WTC11 (cell line): Measurements from ENCODE around the gene KRT8. TPM values are rescaled to one million over a fixed set of nuclear protein-coding genes. Genes with fewer than 3 reads are reported as not detected.

ENCODE experiments used
- ATAC-seq: fragments of 200-7000 bp; cut with Tn5 transposase; 2 replicates; pipeline ENCODE4 v1.10.0; 2021; ENCODE audit warnings: mild to moderate bottlenecking, moderate library complexity
- CTCF ChIA-PET: fragments of 300-600 bp; sonication (Branson Sonifier 250); formaldehyde crosslinking; loops from one replicate; lab custom pipeline; 2021; ENCODE audit warnings: antibody characterized with exemption; lab: Charles Lee
- POLR2A ChIA-PET: fragments of 350-600 bp; sonication (Branson Sonifier 250); formaldehyde crosslinking; loops from one replicate; lab custom pipeline; 2021; ENCODE audit warnings: antibody characterized with exemption; lab: Charles Lee
- DNase-seq: peaks from one replicate; pipeline ENCODE4 v3.0.0; 2021; ENCODE audit warnings: low spot score
- H3K27ac Mint-ChIP-seq: 2 replicates; pipeline ENCODE4 v1.8.0; 2021; ENCODE audit warnings: mixed read lengths
- H3K27me3 Mint-ChIP-seq: 2 replicates; pipeline ENCODE4 v1.8.0; 2021; ENCODE audit warnings: low read depth, mild to moderate bottlenecking, moderate library complexity, mixed read lengths
- H3K36me3 Mint-ChIP-seq: 2 replicates; pipeline ENCODE4 v1.8.0; 2021; ENCODE audit warnings: mixed read lengths
- H3K4me1 Mint-ChIP-seq: 2 replicates; pipeline ENCODE4 v1.8.0; 2022; ENCODE audit warnings: mixed read lengths
- H3K4me3 Mint-ChIP-seq: 2 replicates; pipeline ENCODE4 v1.8.0; 2021; ENCODE audit warnings: mild to moderate bottlenecking, moderate library complexity, mixed read lengths
- H3K9me3 Mint-ChIP-seq: 2 replicates; pipeline ENCODE4 v1.8.0; 2021; ENCODE audit warnings: mixed read lengths
- AFF4 ChIP-seq: sonication (generic); formaldehyde crosslinking; IDR thresholded peaks from 2 replicates; pipeline ENCODE4 v1.8.1; 2023; ENCODE audit warnings: mild to moderate bottlenecking, missing genetic modification reagents, borderline replicate concordance
- ELF4 ChIP-seq: sonication (generic); formaldehyde crosslinking; IDR thresholded peaks from 2 replicates; pipeline ENCODE4 v1.8.1; 2022; ENCODE audit warnings: low read depth, mild to moderate bottlenecking, moderate library complexity, missing genetic modification reagents
- EMX1 ChIP-seq: fragments of 250-450 bp; sonication (Bioruptor Pico); IDR thresholded peaks from 2 replicates; pipeline ENCODE4 v1.8.0; 2021; ENCODE audit warnings: mild to moderate bottlenecking
- GABPB1 ChIP-seq: sonication (generic); formaldehyde crosslinking; IDR thresholded peaks from 2 replicates; pipeline ENCODE4 v1.8.1; 2023; ENCODE audit warnings: mild to moderate bottlenecking, missing genetic modification reagents
- GTF2I ChIP-seq: fragments of 250-450 bp; sonication (Bioruptor Pico); conservative IDR thresholded peaks from 2 replicates; pipeline ENCODE4 v1.4.0; 2021; ENCODE audit warnings: mild to moderate bottlenecking
- MAX ChIP-seq: sonication (generic); formaldehyde crosslinking; IDR thresholded peaks from 2 replicates; pipeline ENCODE4 v1.8.0; 2022; ENCODE audit warnings: mild to moderate bottlenecking, missing genetic modification reagents
- MLX ChIP-seq: sonication (generic); formaldehyde crosslinking; IDR thresholded peaks from 2 replicates; pipeline ENCODE4 v1.8.1; 2023; ENCODE audit warnings: mild to moderate bottlenecking, missing genetic modification reagents, moderate library complexity
- NFE2L1 ChIP-seq: sonication (generic); formaldehyde crosslinking; IDR thresholded peaks from 2 replicates; pipeline ENCODE4 v1.8.1; 2023; ENCODE audit warnings: missing genetic modification reagents
- TCF7 ChIP-seq: sonication (generic); formaldehyde crosslinking; IDR thresholded peaks from 2 replicates; pipeline ENCODE4 v1.8.0; 2022; ENCODE audit warnings: mild to moderate bottlenecking, low read depth, missing genetic modification reagents, moderate library complexity
- ZNF232 ChIP-seq: sonication (generic); formaldehyde crosslinking; IDR thresholded peaks from 2 replicates; pipeline ENCODE4 v1.8.0; 2022; ENCODE audit warnings: mild to moderate bottlenecking, missing genetic modification reagents
- ZNF263 ChIP-seq: sonication (generic); formaldehyde crosslinking; IDR thresholded peaks from 2 replicates; pipeline ENCODE4 v1.8.1; 2022; ENCODE audit warnings: low read depth, mild to moderate bottlenecking, moderate library complexity, missing genetic modification reagents
- ZNF396 ChIP-seq: fragments of 250-450 bp; sonication (Bioruptor Pico); IDR thresholded peaks from 2 replicates; pipeline ENCODE4 v1.8.0; 2021; ENCODE audit warnings: mild to moderate bottlenecking, moderate library complexity, borderline replicate concordance
- total RNA-seq: library from RNA; stranded (reverse); gene quantifications from 3 replicates; pipeline ENCODE4 v1.2.3, GENCODE V29; 2021
- TF ChIP-seq, protein P1 (sequence below): sonication (generic); formaldehyde crosslinking; IDR thresholded peaks from 2 replicates; pipeline ENCODE4 v1.8.0; 2022; ENCODE audit warnings: missing genetic modification reagents
- TF ChIP-seq, protein P2 (sequence below): sonication (generic); formaldehyde crosslinking; IDR thresholded peaks from 2 replicates; pipeline ENCODE4 v1.8.1; 2023; ENCODE audit warnings: mild to moderate bottlenecking, missing genetic modification reagents, moderate library complexity
- TF ChIP-seq, protein P3 (sequence below): fragments of 250-450 bp; sonication (Bioruptor Pico); IDR thresholded peaks from 2 replicates; pipeline ENCODE4 v1.9.0; 2021; ENCODE audit warnings: mild to moderate bottlenecking

The KRT8 gene
- total RNA-seq, 1 experiment from 2014 or later: 477 TPM

- H3K9me3 Mint-ChIP-seq: no peaks in the 10 kb centered on the region
- ChIA-PET POLR2A (interaction anchor here (1.0 to 5.2 kb wide), 2 partner anchors 13 to 48 kb away, joined by 3 to 44 read pairs; partner anchors contain the start of gene KRT8), CTCF (interaction anchor here (0.8 to 2.1 kb wide), 11 partner anchors 10 to 72 kb away, joined by 3 to 13 read pairs (median 5); partner anchors contain the start of gene KRT8)
- no peaks in the 10 kb centered on the region; the same call in 1 of the 2 replicates for H3K27me3 Mint-ChIP-seq
- H3K36me3 Mint-ChIP-seq: peaks cover 38% of the 10 kb centered on the region
- peak overlapping the region; percentile 94 for H3K4me3 Mint-ChIP-seq
- no peak for ATAC-seq
- TF ChIP-seq GTF2I (no peak), NFE2L1 (CRISPR knock-in tag) (no peak), MLX (CRISPR knock-in tag) (no peak), ZNF396 (CRISPR knock-in tag) (no peak), AFF4 (CRISPR knock-in tag) (no peak), EMX1 (no peak), TCF7 (no peak), ZNF263 (no peak), MAX (CRISPR knock-in tag) (no peak), ZNF232 (CRISPR knock-in tag) (no peak), GABPB1 (CRISPR knock-in tag) (no peak), ELF4 (CRISPR knock-in tag) (no peak)
- TF ChIP-seq, protein P1, sequence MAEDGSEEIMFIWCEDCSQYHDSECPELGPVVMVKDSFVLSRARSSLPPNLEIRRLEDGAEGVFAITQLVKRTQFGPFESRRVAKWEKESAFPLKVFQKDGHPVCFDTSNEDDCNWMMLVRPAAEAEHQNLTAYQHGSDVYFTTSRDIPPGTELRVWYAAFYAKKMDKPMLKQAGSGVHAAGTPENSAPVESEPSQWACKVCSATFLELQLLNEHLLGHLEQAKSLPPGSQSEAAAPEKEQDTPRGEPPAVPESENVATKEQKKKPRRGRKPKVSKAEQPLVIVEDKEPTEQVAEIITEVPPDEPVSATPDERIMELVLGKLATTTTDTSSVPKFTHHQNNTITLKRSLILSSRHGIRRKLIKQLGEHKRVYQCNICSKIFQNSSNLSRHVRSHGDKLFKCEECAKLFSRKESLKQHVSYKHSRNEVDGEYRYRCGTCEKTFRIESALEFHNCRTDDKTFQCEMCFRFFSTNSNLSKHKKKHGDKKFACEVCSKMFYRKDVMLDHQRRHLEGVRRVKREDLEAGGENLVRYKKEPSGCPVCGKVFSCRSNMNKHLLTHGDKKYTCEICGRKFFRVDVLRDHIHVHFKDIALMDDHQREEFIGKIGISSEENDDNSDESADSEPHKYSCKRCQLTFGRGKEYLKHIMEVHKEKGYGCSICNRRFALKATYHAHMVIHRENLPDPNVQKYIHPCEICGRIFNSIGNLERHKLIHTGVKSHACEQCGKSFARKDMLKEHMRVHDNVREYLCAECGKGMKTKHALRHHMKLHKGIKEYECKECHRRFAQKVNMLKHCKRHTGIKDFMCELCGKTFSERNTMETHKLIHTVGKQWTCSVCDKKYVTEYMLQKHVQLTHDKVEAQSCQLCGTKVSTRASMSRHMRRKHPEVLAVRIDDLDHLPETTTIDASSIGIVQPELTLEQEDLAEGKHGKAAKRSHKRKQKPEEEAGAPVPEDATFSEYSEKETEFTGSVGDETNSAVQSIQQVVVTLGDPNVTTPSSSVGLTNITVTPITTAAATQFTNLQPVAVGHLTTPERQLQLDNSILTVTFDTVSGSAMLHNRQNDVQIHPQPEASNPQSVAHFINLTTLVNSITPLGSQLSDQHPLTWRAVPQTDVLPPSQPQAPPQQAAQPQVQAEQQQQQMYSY (CRISPR knock-in tag): no peak
- TF ChIP-seq, protein P2, sequence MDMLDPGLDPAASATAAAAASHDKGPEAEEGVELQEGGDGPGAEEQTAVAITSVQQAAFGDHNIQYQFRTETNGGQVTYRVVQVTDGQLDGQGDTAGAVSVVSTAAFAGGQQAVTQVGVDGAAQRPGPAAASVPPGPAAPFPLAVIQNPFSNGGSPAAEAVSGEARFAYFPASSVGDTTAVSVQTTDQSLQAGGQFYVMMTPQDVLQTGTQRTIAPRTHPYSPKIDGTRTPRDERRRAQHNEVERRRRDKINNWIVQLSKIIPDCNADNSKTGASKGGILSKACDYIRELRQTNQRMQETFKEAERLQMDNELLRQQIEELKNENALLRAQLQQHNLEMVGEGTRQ (CRISPR knock-in tag): no peak
- TF ChIP-seq, protein P3, sequence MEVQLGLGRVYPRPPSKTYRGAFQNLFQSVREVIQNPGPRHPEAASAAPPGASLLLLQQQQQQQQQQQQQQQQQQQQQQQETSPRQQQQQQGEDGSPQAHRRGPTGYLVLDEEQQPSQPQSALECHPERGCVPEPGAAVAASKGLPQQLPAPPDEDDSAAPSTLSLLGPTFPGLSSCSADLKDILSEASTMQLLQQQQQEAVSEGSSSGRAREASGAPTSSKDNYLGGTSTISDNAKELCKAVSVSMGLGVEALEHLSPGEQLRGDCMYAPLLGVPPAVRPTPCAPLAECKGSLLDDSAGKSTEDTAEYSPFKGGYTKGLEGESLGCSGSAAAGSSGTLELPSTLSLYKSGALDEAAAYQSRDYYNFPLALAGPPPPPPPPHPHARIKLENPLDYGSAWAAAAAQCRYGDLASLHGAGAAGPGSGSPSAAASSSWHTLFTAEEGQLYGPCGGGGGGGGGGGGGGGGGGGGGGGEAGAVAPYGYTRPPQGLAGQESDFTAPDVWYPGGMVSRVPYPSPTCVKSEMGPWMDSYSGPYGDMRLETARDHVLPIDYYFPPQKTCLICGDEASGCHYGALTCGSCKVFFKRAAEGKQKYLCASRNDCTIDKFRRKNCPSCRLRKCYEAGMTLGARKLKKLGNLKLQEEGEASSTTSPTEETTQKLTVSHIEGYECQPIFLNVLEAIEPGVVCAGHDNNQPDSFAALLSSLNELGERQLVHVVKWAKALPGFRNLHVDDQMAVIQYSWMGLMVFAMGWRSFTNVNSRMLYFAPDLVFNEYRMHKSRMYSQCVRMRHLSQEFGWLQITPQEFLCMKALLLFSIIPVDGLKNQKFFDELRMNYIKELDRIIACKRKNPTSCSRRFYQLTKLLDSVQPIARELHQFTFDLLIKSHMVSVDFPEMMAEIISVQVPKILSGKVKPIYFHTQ (CRISPR knock-in tag): no peak
- TF ChIP-seq, all 79 proteins: peak for 0
- DNase-seq: peak; percentile 44
- Mint-ChIP-seq H3K4me1 (peaks cover 46% of the 10 kb centered on the region), H3K27ac (peak overlapping the region; percentile 91)
Observed at GRCh38 chr12:52952076-52952801, 47.4 kb upstream of the KRT8 start.
